Stimulated activated CD8-positive, alpha-beta memory T cell treated with anti-CD3 and anti-CD28 coated beads, Interleukin-7, amount 100 ng/mL, for 1 hour (primary cell): ENCODE results near the gene NLGN1.

Source experiments
- DNase-seq, 2 donors: peaks; one replicate each; pipeline ENCODE4 v3.0.0-alpha.2; 2020; ENCODE audit warnings: low read depth in 2 of 2

The NLGN1 gene

DNA sequence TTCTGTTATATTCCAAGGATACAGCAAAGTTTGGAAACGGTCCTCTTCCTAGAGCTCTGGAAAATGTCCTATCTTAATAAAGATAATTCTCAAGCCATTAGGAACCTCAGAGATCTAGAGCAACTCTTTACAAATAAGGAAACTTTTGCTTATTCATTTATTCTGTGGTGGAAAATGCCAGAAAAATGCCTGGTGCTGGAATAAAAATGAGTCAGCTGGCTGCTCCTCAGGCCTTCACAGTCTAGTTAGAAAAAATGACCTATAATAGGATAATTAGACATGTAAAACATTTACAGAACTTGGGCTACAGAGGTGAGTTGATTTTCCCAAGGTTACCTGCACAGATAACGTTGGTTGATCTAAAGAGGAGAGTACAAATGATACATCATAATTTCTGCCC is 372.5 kb downstream of the NLGN1 start:
- no peak for DNase-seq

DNA sequence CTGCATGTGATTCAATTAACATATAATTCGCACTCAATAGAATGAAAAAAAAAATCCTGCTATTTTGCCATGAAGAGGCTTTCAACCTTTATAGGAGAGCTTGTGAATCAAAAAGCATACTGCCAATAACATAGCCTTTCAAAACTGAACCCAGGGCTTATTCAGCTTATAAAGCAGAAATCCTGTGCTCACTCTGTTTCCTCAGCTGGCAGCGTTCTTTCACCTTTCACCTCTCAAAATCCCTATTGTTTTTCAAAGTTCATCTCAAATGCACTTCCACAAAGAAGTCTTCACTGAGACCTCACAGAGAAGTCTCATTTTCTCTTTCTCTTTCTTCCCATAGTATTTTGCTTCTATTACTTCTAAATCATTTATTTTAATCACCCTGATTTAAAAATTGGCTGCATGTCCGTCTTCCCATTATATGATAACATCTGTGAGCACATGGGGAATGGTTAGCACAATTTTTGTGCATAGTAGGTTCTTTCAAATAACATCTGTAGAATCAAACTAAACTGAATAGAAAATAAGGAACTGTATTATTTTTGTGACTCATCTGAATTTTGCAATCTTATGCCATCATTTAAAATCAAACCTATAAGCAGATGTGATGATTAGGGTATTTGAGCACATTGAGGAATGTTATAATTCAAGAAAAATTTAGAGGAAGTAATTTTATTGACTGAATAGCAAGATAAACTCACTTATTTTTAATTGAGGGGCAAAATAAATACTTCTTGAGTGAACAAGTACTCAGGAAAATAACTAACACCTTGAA is 373.4 kb downstream of the NLGN1 start:
- DNase-seq, result no peak

DNA sequence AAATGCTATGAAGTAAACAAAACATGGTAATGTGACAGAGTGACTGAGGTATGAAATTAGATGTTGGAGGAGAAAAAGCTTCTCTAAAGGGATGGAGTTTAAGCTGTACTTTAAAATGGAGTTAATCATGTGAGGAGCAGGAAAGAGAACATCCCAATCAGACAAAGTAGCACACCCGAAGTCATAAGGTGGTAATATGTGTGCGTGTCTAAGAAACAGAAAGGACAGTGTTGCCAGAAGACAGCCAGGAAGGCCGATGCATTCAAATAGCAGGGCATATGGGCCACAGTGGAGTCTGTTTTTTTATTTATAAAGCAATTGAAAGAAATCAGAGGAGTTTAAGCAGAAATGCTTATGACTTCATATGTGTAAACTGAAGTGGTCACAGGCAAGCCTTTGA is 376.3 kb downstream of the NLGN1 start:
- no peak for DNase-seq

DNA sequence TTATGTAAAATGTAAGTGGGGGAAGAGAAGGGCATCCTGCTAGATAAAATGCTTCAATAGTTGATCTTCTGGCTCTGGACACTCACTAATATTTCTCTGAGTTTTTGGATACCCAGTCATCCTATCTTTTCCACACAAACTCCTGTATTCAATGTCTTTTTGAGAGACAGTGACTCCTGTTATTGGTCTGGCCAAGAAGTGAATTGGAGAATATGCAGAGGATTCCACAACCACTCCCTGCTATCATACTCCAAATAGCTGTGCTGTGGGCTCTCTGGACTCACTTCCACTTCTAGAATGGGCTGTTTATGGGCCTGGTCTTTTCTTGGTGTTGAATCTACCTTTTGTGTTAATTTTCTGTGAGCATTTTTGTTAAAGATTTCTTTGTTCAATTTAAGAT is 376.8 kb downstream of the NLGN1 start:
- DNase-seq, result no peak

DNA sequence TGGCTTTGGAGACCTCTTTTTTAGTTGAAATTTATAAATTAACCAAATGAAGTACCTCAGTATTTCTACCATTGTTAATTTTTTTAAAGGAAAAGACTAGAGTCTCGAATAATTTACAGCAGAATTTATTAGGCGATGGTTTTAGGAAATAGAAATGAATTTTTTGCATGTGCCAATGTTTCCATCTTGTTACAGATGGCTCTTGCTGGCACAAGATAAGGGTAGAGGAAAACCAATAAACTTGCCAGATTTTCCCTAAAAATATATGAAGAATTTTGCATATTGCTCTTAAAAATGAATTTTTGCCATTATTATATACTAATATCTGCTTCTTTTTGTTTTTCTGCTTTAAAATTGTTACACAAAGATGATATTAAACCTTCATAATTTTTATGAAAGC is 380.7 kb downstream of the NLGN1 start:
- no peak for DNase-seq

DNA sequence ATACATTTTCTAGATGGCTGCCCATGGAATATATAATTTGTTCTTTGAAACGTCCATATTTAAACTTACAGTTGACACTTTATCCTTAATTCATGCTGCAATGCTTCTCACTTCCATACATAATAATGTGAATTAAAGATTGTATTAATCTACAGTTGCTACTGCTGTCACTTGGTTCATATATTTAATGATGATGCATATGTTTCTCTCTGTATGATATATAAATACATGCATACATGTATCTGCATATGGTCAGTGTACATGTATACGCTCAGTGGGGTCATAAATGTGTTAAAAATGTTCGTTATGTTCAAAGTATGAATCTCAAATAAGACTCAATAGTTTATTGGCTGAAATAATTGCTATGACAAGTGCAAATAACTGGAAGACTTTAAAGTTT is 382.5 kb downstream of the NLGN1 start:
- no peak for DNase-seq

DNA sequence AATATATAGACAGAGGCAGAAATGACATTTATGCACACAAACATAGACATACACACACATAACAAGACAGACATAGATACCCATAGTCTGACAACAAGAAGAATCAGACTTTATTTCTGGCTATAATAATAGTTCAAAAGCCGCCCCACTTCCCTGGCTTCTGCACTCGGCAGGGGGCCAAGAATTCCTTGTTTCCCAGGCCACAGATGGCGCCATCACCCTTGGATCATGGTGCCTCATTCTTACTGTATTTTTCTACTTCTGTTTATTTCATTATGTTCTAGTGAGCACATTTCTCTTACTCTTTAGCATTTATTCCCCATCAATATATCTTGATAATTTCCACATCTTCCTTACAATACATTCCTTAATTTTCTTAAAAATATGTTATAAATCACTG is 387.5 kb downstream of the NLGN1 start:
- DNase-seq, result no peak

DNA sequence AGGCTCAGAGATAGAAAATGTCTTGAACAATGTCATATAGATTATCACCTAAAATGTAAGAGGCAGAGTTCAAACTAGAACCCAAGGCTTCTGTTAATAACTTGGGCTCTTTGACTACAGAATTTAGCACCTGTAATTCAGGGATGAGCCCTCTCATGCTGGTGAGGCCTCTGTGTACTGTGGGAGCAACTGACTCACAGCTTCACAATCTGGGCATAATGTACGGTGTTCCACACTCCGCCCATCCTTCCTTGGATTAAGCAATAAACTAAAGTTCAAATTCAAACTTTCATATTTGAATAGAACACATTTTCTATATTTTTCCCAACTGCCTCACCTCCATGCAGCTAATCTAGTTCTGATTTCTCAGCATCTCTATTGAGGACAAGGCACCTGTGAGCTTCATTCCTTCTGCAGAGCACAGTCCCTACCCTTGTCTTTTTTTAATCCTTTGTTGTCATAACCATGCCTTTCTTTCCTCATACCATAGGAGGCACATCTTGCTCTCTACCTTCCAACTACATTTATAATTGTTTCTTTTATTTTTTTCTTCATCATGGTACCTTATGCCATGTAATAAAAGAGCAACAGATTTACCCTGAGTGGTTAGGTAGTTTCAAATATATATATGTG is 392.1 kb downstream of the NLGN1 start:
- no peak for DNase-seq

DNA sequence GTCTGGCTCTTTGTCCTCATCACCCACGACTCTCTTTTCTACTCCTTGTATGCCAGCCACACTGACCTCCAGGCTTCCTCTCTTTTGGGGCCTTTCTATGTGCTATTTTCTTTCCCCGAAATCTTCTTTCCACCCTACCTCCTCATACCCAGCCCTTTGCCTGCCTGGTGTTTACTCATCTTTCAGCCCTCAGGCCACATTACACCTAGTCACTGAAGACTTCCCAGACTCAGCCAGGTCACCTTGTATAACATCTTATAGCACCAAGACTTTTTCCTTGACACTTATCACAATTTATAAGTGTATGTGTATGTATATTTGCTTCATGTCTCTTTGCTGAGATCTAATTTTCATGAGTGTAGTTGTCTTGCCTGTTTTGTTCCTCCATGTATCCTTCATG is 396.4 kb downstream of the NLGN1 start:
- no peak for DNase-seq

DNA sequence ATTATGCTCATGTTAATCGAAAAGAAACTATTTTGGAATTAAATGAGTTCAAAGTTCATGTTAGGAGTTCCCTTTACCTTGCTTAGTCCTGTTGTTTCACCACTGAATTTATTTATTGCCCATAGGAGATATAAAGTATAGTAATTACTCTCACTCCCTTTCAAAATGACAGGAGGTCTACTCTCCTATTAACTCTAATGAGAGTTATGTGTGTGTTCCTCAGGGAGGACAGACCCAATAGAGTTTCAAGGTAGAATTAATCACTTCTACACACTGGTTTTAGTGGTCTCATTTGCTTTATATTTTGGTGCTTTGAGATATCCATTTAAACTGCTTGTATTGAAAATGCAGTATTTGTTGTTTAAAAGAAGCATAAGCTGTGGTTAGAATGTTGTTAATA is 398.9 kb downstream of the NLGN1 start:
- no peak for DNase-seq

DNA sequence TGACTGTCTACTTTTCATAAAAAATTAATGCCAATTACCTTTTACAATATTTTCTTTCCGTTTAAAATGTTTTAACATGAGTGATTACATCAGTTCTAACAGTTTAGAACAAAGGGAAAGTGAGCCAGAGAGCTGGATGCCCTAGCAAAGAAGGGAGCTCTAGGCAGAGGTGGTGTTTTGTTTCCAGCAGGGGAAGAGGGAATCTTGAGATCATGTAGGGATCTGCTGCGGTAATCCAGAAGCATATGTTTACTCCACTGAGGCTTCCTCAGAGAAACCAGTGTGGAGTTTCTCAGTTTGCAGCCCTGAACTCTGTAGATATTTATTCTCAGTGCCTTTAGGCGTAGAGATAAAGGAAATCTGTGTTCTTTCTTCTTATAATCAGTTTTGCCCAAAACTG is 399.3 kb downstream of the NLGN1 start:
- DNase-seq, result no peak

DNA sequence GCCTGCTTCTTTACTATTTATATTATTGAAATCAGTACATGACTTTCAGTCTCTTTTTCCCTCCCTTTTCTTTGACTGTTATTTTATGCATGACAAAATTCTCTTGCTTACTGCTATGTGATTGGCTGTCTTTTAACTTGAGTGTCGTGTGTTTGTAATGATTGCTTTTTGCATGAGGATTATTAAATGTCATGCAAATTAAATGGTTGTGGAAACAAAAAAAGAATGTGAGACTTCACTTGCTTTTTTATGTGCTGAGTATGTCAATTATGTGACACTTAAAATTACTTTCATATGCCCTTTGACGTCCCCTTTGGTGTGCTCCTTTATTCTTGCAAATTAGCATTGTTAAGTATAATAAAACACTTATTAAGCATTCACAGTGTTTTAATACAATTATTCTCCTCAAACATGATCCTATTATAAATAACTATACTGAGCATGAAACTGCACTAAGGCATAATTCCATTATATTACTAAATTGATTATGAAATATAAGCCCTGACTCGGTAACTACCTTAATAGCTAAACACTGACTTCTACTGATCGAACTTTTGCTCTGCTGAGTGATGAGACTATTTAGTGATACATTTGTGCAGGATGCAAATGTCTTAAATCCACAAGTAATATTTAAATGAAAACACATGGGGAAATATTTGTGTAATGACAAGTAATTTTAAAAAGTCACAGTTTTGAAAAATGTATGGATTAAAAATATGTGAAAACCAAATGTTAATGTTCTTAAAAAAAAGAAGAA is 401.7 kb downstream of the NLGN1 start:
- DNase-seq, result no peak

DNA sequence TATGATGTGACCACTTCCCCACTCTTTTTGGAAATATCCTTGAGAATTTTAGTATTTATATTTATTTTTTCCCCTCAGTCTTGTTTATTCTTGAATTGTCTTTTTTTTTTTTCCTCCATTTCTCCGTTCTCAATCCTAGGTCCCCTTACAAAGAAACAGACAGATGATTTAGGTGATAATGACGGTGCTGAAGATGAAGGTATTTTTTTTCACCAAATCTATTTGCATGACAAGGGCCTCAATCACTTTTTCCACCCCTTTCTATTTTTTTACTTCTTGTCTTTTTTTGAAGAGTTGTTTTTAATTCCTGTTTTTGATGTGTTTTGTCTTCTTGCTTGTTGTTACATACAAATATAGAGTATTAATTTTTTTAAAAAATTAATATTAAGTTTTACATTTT is 402.6 kb downstream of the NLGN1 start:
- no peak for DNase-seq

DNA sequence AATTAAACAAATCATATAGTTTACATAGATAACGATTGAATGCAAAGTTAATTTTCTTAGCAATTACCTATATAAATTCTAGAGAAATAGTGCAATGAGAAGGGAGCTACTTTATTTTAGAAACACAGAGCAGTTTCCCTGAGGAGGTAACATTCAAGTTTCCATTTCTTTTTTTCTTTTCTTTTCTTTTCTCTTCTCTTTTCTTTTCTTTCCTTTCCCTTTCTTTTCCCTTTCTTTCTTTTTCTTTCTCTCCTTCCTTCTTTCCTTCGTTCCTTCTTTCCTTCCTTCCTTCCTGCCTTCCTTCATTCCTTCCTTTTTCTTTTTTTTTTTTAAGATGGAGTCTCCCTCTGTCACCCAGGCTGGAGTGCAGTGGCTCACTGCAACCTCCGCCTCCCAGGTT is 417.3 kb downstream of the NLGN1 start:
- no peak for DNase-seq

DNA sequence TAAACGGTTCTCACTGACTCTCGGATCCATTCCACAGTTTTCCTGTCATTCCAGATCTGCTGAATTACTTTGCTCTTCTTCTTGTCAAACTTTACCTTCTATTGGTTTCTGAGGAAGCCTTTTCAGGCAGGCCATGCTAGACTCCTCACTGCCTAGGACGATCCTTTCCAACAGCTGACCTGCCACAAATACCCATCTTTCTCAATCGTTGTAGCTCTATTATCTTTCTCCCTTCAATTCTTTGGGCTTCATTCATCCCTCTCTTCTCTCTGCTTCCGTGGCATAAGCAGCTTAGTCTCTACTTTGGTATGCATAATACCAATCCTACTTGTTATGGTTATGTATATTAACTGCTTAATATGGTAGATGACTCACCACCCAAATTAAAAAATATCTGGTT is 421.8 kb downstream of the NLGN1 start:
- no peak for DNase-seq

DNA sequence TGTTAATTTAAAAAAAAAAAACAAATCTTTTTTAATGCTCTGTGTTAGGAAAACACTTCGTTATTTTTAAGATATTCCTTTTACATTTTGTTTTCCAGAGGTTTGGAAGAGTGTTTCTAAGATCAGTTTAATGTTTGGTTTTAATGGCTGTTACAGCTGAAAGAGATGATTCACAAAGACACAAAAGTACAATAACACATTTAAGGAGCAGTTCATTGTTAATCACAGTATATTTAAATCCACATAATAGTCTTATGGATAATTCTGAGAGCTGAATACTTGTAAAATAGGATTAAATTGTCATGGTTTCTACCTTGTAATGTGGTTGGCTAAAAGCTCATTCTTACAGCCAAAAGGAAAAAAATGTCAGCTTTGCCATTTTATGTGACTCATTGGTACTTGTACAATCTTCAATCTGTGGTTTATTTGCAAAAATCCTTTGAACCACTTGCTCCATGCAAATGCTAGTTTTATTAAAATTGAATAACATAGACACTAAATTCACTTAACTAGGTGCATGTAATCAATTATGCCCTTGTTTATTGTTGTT is 426.4 kb downstream of the NLGN1 start:
- DNase-seq, result no peak

DNA sequence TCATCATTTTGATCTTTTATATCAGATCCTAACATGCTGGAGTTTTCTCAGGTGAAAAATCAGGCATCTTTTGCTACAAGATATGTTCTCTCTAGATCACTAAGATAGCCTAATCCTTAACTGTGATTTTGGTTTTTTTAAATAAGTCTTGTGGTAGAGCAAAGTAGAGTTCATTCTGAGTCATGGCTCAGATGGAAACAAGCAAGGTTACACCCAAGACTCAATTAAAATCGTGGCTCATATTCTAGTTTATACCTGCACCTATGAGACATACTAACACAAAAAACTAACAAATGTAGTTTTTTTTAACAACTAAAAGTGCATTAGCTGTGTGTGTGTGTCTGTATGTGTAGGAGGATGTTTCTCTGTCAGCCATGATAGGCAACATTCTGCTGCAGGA is 428.2 kb downstream of the NLGN1 start:
- DNase-seq, result no peak

DNA sequence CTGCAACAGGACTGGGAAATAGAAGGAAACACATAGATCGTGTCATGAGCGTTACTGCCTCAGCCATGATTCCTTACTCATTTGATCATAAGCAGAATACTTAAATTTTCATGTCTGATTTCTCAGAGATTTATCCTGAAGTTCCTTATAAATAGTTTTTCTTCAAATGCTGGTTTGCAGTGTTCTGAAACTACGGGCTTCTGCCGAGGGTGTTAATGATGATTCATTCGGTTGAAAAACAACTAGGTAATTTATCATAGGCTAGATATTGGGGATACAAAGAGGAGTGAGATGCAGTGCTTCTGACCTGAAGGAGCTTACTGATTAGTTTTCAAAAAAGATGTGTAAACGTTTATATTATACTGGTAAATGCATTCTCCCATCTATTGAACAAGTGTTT is 428.9 kb downstream of the NLGN1 start:
- no peak for DNase-seq

DNA sequence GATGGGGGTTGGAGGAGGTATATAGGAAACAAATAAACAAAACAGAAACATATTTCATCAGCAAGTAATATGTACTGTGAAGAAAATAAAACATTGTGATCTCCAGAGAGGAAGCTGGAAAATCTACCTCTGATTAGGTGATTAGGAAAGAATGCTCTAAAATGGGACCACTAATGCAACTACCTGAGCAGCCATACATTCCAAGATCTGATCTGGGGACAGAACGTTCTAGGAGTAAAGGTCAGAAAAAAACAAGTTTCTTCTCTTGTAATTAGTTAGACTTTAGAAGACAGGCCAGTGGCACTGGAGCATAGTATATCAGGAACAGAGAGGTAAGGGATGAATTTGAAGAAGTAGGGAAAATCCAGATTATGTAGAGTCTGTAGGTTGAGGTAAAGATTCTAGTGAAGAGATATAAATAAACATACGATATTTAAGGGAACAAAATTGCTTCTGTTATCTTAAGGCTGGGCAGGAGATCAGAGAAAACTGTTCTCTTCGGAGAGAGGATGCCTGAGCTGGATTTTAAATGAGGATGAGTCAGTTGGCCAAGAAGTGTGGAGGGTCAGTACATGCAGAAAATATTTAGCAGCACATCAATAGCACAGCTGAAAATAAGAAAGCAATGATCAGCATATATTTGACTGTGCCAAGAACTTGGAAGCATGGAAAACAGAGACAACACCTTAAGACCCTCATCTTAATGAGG is 429.5 kb downstream of the NLGN1 start:
- DNase-seq, result no peak

DNA sequence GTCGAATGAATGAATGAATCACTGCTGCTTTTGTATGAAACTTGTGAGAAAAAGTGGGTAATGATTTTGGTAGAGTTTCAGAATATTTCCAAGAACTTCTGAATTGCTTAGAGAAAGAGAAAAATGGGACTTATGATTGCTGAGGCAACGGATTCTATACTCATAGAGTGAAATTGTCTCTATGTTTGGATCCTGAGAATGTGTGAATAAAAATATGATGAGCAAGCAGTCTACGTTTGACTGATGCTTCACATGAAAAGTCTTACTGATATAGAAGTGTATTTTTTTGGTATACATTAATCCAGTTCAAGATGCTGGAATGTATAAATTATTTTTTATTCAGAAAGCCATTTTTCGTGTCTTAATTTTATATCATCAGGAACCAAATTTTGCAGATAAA is 441.1 kb downstream of the NLGN1 start:
- no peak for DNase-seq

DNA sequence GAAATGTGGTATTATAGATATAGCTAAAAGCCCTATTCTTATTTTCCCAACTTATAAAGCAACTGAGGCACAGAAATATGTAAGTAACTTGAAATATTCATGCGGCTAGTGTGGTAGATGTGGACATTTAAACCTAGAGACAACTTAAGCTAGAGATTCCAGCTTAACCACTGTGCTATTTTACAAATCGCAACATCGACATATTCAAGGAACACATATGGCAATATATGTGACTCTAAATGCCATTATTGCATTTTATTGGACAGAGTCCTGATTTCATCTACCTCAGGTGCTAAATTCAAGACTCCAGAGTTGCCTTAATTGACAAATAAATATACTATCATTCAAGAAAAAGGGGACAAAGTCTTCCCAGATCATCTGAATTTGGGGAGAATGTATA is 442.3 kb downstream of the NLGN1 start:
- DNase-seq, result no peak

DNA sequence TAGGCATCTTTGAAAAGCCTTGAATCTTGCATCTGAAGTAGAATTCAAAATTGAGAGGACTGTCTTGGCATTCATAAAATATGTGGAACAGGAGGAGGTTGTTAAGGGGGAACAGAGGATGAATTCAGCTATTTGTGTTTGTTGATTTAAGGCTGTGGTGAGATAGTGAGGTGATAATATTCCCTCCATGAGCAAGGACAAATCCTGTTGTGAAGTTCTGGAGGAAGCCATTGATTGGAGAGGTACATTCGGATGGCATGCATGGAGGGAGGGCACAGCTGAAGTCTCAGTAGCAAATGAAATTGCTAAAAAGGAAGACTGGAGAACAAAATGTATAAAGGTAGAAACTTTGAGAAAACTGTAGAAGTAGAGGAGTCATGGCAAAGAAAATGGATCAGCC is 443.8 kb downstream of the NLGN1 start:
- no peak for DNase-seq
